WTC11 (cell line): ENCODE results near the gene MGAT4A. TPM values are rescaled to one million over a fixed set of nuclear protein-coding genes. Genes with fewer than 3 reads are reported as not detected.

Experiments used
- ATAC-seq: fragments of 200-7000 bp; cut with Tn5 transposase; 2 replicates; pipeline ENCODE4 v1.10.0; 2021; ENCODE audit warnings: mild to moderate bottlenecking, moderate library complexity
- CTCF ChIA-PET: fragments of 300-600 bp; sonication (Branson Sonifier 250); formaldehyde crosslinking; loops from one replicate; lab custom pipeline; 2021; ENCODE audit warnings: antibody characterized with exemption; lab: Charles Lee
- POLR2A ChIA-PET: fragments of 350-600 bp; sonication (Branson Sonifier 250); formaldehyde crosslinking; loops from one replicate; lab custom pipeline; 2021; ENCODE audit warnings: antibody characterized with exemption; lab: Charles Lee
- DNase-seq: peaks from one replicate; pipeline ENCODE4 v3.0.0; 2021; ENCODE audit warnings: low spot score
- H3K27ac Mint-ChIP-seq: 2 replicates; pipeline ENCODE4 v1.8.0; 2021; ENCODE audit warnings: mixed read lengths
- H3K27me3 Mint-ChIP-seq: 2 replicates; pipeline ENCODE4 v1.8.0; 2021; ENCODE audit warnings: low read depth, mild to moderate bottlenecking, moderate library complexity, mixed read lengths
- H3K36me3 Mint-ChIP-seq: 2 replicates; pipeline ENCODE4 v1.8.0; 2021; ENCODE audit warnings: mixed read lengths
- H3K4me1 Mint-ChIP-seq: 2 replicates; pipeline ENCODE4 v1.8.0; 2022; ENCODE audit warnings: mixed read lengths
- H3K4me3 Mint-ChIP-seq: 2 replicates; pipeline ENCODE4 v1.8.0; 2021; ENCODE audit warnings: mild to moderate bottlenecking, moderate library complexity, mixed read lengths
- H3K9me3 Mint-ChIP-seq: 2 replicates; pipeline ENCODE4 v1.8.0; 2021; ENCODE audit warnings: mixed read lengths
- ARID4B ChIP-seq: sonication (generic); formaldehyde crosslinking; IDR thresholded peaks from 2 replicates; pipeline ENCODE4 v1.8.0; 2023; ENCODE audit warnings: missing genetic modification reagents, mild to moderate bottlenecking, borderline replicate concordance
- CBFB ChIP-seq: sonication (generic); formaldehyde crosslinking; IDR thresholded peaks from 2 replicates; pipeline ENCODE4 v1.8.1; 2022; ENCODE audit warnings: mild to moderate bottlenecking, low read depth, missing genetic modification reagents
- CREB1 ChIP-seq: sonication (generic); formaldehyde crosslinking; IDR thresholded peaks from 2 replicates; pipeline ENCODE4 v1.8.0; 2023; ENCODE audit warnings: mild to moderate bottlenecking, missing genetic modification reagents
- CREM ChIP-seq: sonication (generic); formaldehyde crosslinking; IDR thresholded peaks from 2 replicates; pipeline ENCODE4 v1.8.1; 2022; ENCODE audit warnings: mild to moderate bottlenecking, missing genetic modification reagents, moderate library complexity
- ESRRA ChIP-seq: sonication (generic); formaldehyde crosslinking; IDR thresholded peaks from 2 replicates; pipeline ENCODE4 v1.8.1; 2022; ENCODE audit warnings: mild to moderate bottlenecking, missing genetic modification reagents, borderline replicate concordance
- ETV6 ChIP-seq: sonication (generic); formaldehyde crosslinking; IDR thresholded peaks from 2 replicates; pipeline ENCODE4 v1.8.1; 2022; ENCODE audit warnings: mild to moderate bottlenecking, missing genetic modification reagents
- FOXJ3 ChIP-seq: sonication (generic); formaldehyde crosslinking; IDR thresholded peaks from 2 replicates; pipeline ENCODE4 v1.9.0; 2021; ENCODE audit warnings: missing genetic modification reagents, mild to moderate bottlenecking, borderline replicate concordance
- FOXK1 ChIP-seq: sonication (generic); formaldehyde crosslinking; IDR thresholded peaks from 2 replicates; pipeline ENCODE4 v1.8.0; 2022; ENCODE audit warnings: mild to moderate bottlenecking, moderate library complexity, missing genetic modification reagents
- JAZF1 ChIP-seq: fragments of 250-450 bp; sonication (Bioruptor Pico); IDR thresholded peaks from 2 replicates; pipeline ENCODE4 v1.9.0; 2021; ENCODE audit warnings: moderate library complexity, mild to moderate bottlenecking, inconsistent platforms
- JUN ChIP-seq: sonication (generic); formaldehyde crosslinking; IDR thresholded peaks from 2 replicates; pipeline ENCODE4 v1.8.0; 2023; ENCODE audit warnings: mild to moderate bottlenecking, missing genetic modification reagents
- MLX ChIP-seq: sonication (generic); formaldehyde crosslinking; IDR thresholded peaks from 2 replicates; pipeline ENCODE4 v1.8.1; 2023; ENCODE audit warnings: mild to moderate bottlenecking, missing genetic modification reagents, moderate library complexity
- MXD4 ChIP-seq: fragments of 250-450 bp; sonication (Bioruptor Pico); IDR thresholded peaks from 2 replicates; pipeline ENCODE4 v1.8.0; 2021; ENCODE audit warnings: mild to moderate bottlenecking, moderate library complexity, borderline replicate concordance
- NFE2L1 ChIP-seq: sonication (generic); formaldehyde crosslinking; IDR thresholded peaks from 2 replicates; pipeline ENCODE4 v1.8.1; 2023; ENCODE audit warnings: missing genetic modification reagents
- NR1H2 ChIP-seq: sonication (generic); formaldehyde crosslinking; IDR thresholded peaks from 2 replicates; pipeline ENCODE4 v1.9.0; 2021; ENCODE audit warnings: mild to moderate bottlenecking, moderate library complexity, missing genetic modification reagents
- PRRX2 ChIP-seq: fragments of 250-450 bp; sonication (Bioruptor Pico); IDR thresholded peaks from 2 replicates; pipeline ENCODE4 v1.8.0; 2021; ENCODE audit warnings: mild to moderate bottlenecking
- SMAD3 ChIP-seq: sonication (generic); formaldehyde crosslinking; IDR thresholded peaks from 2 replicates; pipeline ENCODE4 v1.8.0; 2022; ENCODE audit warnings: missing genetic modification reagents, mild to moderate bottlenecking, borderline replicate concordance
- STAT6 ChIP-seq: sonication (generic); formaldehyde crosslinking; conservative IDR thresholded peaks from 2 replicates; pipeline ENCODE4 v1.8.1; 2023; ENCODE audit warnings: mild to moderate bottlenecking, low read depth, missing genetic modification reagents, moderate library complexity
- TEAD4 ChIP-seq: sonication (generic); formaldehyde crosslinking; IDR thresholded peaks from 2 replicates; pipeline ENCODE4 v1.8.0; 2022; ENCODE audit warnings: mild to moderate bottlenecking, missing genetic modification reagents
- TP53 ChIP-seq: sonication (generic); formaldehyde crosslinking; IDR thresholded peaks from 2 replicates; pipeline ENCODE4 v1.8.1; 2023; ENCODE audit warnings: mild to moderate bottlenecking, missing genetic modification reagents
- ZNF138 ChIP-seq: sonication (generic); formaldehyde crosslinking; conservative IDR thresholded peaks from 2 replicates; pipeline ENCODE4 v1.8.1; 2022; ENCODE audit warnings: mild to moderate bottlenecking, moderate library complexity, missing genetic modification reagents
- ZNF317 ChIP-seq: sonication (generic); formaldehyde crosslinking; IDR thresholded peaks from 2 replicates; pipeline ENCODE4 v1.8.1; 2023; ENCODE audit warnings: low read depth, mild to moderate bottlenecking, moderate library complexity, missing genetic modification reagents, borderline replicate concordance
- ZNF416 ChIP-seq: fragments of 250-450 bp; sonication (Bioruptor Pico); IDR thresholded peaks from 2 replicates; pipeline ENCODE4 v1.9.0; 2021; ENCODE audit warnings: mild to moderate bottlenecking, inconsistent platforms
- total RNA-seq: library from RNA; stranded (reverse); gene quantifications from 3 replicates; pipeline ENCODE4 v1.2.3, GENCODE V29; 2021
- TF ChIP-seq, protein P1 (sequence below): fragments of 250-450 bp; sonication (Bioruptor Pico); IDR thresholded peaks from 2 replicates; pipeline ENCODE4 v1.9.0; 2021; ENCODE audit warnings: mild to moderate bottlenecking
- TF ChIP-seq, protein P2 (sequence below): sonication (generic); formaldehyde crosslinking; IDR thresholded peaks from 2 replicates; pipeline ENCODE4 v1.8.1; 2022; ENCODE audit warnings: mild to moderate bottlenecking, moderate library complexity, missing genetic modification reagents
- TF ChIP-seq, protein P3 (sequence below): fragments of 250-450 bp; sonication (Bioruptor Pico); IDR thresholded peaks from 2 replicates; pipeline ENCODE4 v2.1.2; 2022; ENCODE audit warnings: mild to moderate bottlenecking, moderate library complexity

The MGAT4A gene
- total RNA-seq, 1 experiment from 2014 or later = 6.7 TPM

DNA sequence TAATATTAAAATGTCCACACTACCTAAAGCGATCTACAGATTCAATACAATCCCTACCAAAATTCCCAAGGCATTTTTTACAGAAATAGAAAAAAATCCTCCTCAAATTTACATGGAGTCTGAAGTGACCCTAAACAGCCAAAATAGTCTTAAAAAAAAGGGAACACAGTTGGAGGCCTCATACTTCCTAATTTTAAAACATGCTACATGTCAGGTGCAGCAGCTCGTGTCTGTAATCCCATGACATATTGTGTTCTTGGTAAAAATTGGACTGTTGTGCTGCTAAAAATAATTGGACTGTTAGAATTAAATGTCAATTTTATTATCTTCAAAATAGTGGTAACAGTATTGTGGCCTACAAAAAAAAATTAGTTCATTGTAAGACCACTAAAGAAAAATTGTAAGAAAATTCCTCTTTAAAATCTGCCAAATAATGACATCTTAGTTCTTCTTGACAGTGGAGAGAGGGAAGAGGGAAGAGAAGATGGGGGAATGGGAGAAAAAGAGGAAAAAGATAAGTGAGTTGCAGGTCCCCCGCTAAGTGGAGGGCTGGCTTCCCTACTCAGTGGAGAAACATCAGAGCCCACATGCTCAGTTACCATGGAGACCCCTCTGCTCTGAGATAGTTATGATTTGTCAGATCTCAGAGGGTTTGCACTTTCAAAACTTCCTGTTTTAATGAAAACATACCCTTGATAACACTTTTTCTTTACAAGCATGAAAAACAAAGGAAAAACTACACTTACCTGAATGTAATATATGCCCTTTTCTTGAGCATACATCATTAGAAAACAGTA, 76.0 kb downstream of the MGAT4A start:
- no peaks in the 10 kb centered on the region for H3K4me1 Mint-ChIP-seq
- H3K4me3 Mint-ChIP-seq = no peak overlapping the region
- H3K27me3 Mint-ChIP-seq = no peaks in the 10 kb centered on the region
- no peaks in the 10 kb centered on the region for H3K36me3 Mint-ChIP-seq
- DNase-seq = no peak
- no peak for TF ChIP-seq JAZF1 (CRISPR knock-in tag)
- no peak for TF ChIP-seq TP53 (CRISPR knock-in tag)
- TF ChIP-seq ZNF317 (CRISPR knock-in tag) = no peak
- TF ChIP-seq ETV6 = no peak
- TF ChIP-seq ZNF138 (CRISPR knock-in tag) = no peak
- no peak for TF ChIP-seq MXD4 (CRISPR knock-in tag)
- no peak for TF ChIP-seq JUN (CRISPR knock-in tag)
- TF ChIP-seq STAT6 (CRISPR knock-in tag) = no peak
- TF ChIP-seq CREB1 (CRISPR knock-in tag) = no peak
- no peak for TF ChIP-seq MLX (CRISPR knock-in tag)
- TF ChIP-seq TEAD4 = no peak
- TF ChIP-seq, protein P1, sequence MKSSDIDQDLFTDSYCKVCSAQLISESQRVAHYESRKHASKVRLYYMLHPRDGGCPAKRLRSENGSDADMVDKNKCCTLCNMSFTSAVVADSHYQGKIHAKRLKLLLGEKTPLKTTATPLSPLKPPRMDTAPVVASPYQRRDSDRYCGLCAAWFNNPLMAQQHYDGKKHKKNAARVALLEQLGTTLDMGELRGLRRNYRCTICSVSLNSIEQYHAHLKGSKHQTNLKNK (CRISPR knock-in tag) = no peak
- TF ChIP-seq NR1H2 = no peak
- no peak for TF ChIP-seq SMAD3
- no peak for TF ChIP-seq FOXJ3
- no peak for TF ChIP-seq PRRX2 (CRISPR knock-in tag)
- TF ChIP-seq, protein P2, sequence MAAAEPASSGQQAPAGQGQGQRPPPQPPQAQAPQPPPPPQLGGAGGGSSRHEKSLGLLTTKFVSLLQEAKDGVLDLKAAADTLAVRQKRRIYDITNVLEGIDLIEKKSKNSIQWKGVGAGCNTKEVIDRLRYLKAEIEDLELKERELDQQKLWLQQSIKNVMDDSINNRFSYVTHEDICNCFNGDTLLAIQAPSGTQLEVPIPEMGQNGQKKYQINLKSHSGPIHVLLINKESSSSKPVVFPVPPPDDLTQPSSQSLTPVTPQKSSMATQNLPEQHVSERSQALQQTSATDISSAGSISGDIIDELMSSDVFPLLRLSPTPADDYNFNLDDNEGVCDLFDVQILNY (CRISPR knock-in tag) = no peak
- no peak for ATAC-seq
- ChIA-PET POLR2A (no interaction called here), CTCF (interaction anchor here (0.6 kb wide), 1 partner anchor 182 kb away, joined by 5 read pairs; no protein-coding TSS in a partner anchor)
- no peak overlapping the region for H3K27ac Mint-ChIP-seq
- no peaks in the 10 kb centered on the region for H3K9me3 Mint-ChIP-seq

- H3K36me3 Mint-ChIP-seq = no peaks in the 10 kb centered on the region
- no peak for TF ChIP-seq ARID4B (CRISPR knock-in tag)
- TF ChIP-seq, protein P3, sequence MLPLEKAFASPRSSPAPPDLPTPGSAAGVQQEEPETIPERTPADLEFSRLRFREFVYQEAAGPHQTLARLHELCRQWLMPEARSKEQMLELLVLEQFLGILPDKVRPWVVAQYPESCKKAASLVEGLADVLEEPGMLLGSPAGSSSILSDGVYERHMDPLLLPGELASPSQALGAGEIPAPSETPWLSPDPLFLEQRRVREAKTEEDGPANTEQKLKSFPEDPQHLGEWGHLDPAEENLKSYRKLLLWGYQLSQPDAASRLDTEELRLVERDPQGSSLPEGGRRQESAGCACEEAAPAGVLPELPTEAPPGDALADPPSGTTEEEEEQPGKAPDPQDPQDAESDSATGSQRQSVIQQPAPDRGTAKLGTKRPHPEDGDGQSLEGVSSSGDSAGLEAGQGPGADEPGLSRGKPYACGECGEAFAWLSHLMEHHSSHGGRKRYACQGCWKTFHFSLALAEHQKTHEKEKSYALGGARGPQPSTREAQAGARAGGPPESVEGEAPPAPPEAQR (CRISPR knock-in tag) = no peak
- TF ChIP-seq CBFB (CRISPR knock-in tag) = no peak
- TF ChIP-seq ESRRA (CRISPR knock-in tag) = no peak
- no peak for TF ChIP-seq ZNF416 (CRISPR knock-in tag)
- no peak for TF ChIP-seq CREM (CRISPR knock-in tag)
- TF ChIP-seq FOXK1 (CRISPR knock-in tag) = no peak
- no peak for TF ChIP-seq NFE2L1 (CRISPR knock-in tag)
These were observed 79.9 kb downstream of the MGAT4A start for GRCh38 chr2:98650998-98651397.

More at GRCh38 chr2:98650998-98651397, 79.9 kb downstream of the MGAT4A start:
- H3K4me1 Mint-ChIP-seq = no peaks in the 10 kb centered on the region
- no peak for DNase-seq
- no peak overlapping the region for H3K27ac Mint-ChIP-seq
- ATAC-seq = no peak
- no peak overlapping the region for H3K4me3 Mint-ChIP-seq
- ChIA-PET POLR2A (no interaction called here), CTCF (no interaction called here)
- no peaks in the 10 kb centered on the region for H3K9me3 Mint-ChIP-seq
- H3K27me3 Mint-ChIP-seq = no peaks in the 10 kb centered on the region
